H1 (cell line): Measurements from ENCODE around the gene PCDHA5. TPM values are rescaled to one million over a fixed set of nuclear protein-coding genes. Genes with fewer than 3 reads are reported as not detected.
"Not testable (repeated sequence)": the region's sequence is repeated elsewhere in the genome, so short reads cannot be mapped to it uniquely, and the experiment has no call there.

Source experiments
- CTCF ChIA-PET: fragments of 300-600 bp; sonication (Branson Sonifier 250); formaldehyde crosslinking; loops from one replicate; lab custom pipeline; 2021; ENCODE audit not compliant: partially characterized antibody; lab: Charles Lee
- POLR2A ChIA-PET: fragments of 300-600 bp; sonication (Branson Sonifier 250); formaldehyde crosslinking; loops from one replicate; lab custom pipeline; 2021; ENCODE audit warnings: inconsistent platforms; ENCODE audit not compliant: partially characterized antibody; lab: Charles Lee
- DNase-seq, 2 experiments: peaks; one replicate each; pipeline versions ENCODE4 v3.0.0 to v3.0.0-alpha.2; 2010 to 2022; ENCODE audit warnings: low spot score in 2 of 2, low read depth in 1 of 2, mixed read lengths in 1 of 2
- FAIRE-seq: peaks from 2 replicates; lab custom pipeline; 2011; peaks lifted over from hg19 to GRCh38; lab: Jason Lieb, UNC
- H2AFZ ChIP-seq: 2 replicates; pipeline ENCODE4 v1.8.1; 2012; ENCODE audit warnings: low read length, inconsistent platforms
- H2AK5ac ChIP-seq: 2 replicates; pipeline ENCODE4 v1.6.1; 2013; ENCODE audit warnings: low read depth, low read length
- H2BK120ac ChIP-seq: replicated peaks from 2 replicates; pipeline ENCODE3; 2013; ENCODE audit warnings: low read depth, low read length, inconsistent platforms
- H2BK12ac ChIP-seq: 2 replicates; pipeline ENCODE4 v1.6.1; 2013; ENCODE audit warnings: low read depth, low read length
- H2BK15ac ChIP-seq: 2 replicates; pipeline ENCODE4 v1.6.1; 2013; ENCODE audit warnings: low read length
- H2BK20ac ChIP-seq: 2 replicates; pipeline ENCODE4 v1.6.1; 2013; ENCODE audit warnings: low read length
- H2BK5ac ChIP-seq: 2 replicates; pipeline ENCODE4 v1.6.1; 2013; ENCODE audit warnings: low read depth, low read length
- H3K14ac ChIP-seq: 2 replicates; pipeline ENCODE4 v1.6.1; 2013; ENCODE audit warnings: inconsistent platforms; ENCODE audit not compliant: insufficient read length
- H3K18ac ChIP-seq: 2 replicates; pipeline ENCODE4 v1.6.1; 2013; ENCODE audit warnings: low read length; ENCODE audit errors: extremely low read depth
- H3K23ac ChIP-seq: 2 replicates; pipeline ENCODE4 v1.6.1; 2013; ENCODE audit warnings: inconsistent platforms; ENCODE audit not compliant: insufficient read length
- H3K23me2 ChIP-seq: 2 replicates; pipeline ENCODE4 v1.6.1; 2013; ENCODE audit warnings: low read depth, low read length
- H3K27ac ChIP-seq: 2 replicates; pipeline ENCODE4 v1.6.1; 2011; ENCODE audit warnings: low read depth, low read length, inconsistent platforms
- H3K27me3 ChIP-seq, 4 experiments: replicated peaks in 1 of 4; 1 replicate in 1 of 4; 2 replicates in 3 of 4; pipeline versions ENCODE4 v1.6.1 to v1.8.1; 2011 to 2013; ENCODE audit warnings: low read length in 3 of 4, mild to moderate bottlenecking in 3 of 4, inconsistent platforms in 2 of 4, mixed read lengths in 2 of 4, moderate library complexity in 1 of 4; ENCODE audit not compliant: control insufficient read depth in 3 of 4, insufficient read depth in 3 of 4; ENCODE audit errors: extremely low read depth in 1 of 4
- H3K36me3 ChIP-seq, 4 experiments: 2 replicates each; pipeline versions ENCODE4 v1.6.1 to v1.8.1; 2011 to 2013; ENCODE audit warnings: mild to moderate bottlenecking in 4 of 4, low read length in 3 of 4, moderate library complexity in 2 of 4, control low read depth in 1 of 4, inconsistent platforms in 1 of 4; ENCODE audit not compliant: insufficient read depth in 4 of 4, control insufficient read depth in 2 of 4
- H3K4ac ChIP-seq: replicated peaks from 2 replicates; pipeline ENCODE3; 2013; ENCODE audit warnings: low read length, low read depth, mixed read lengths, inconsistent platforms; ENCODE audit not compliant: insufficient read length
- H3K4me1 ChIP-seq, 4 experiments: replicated peaks in 1 of 4; 1 replicate in 1 of 4; 2 replicates in 3 of 4; pipeline versions ENCODE4 v1.6.1 to v1.8.1; 2011 to 2013; ENCODE audit warnings: low read length in 3 of 4, inconsistent platforms in 2 of 4, mixed read lengths in 1 of 4; ENCODE audit not compliant: insufficient read depth in 4 of 4, control insufficient read depth in 3 of 4
- H3K4me2 ChIP-seq, 2 experiments: 2 replicates each; pipeline versions ENCODE4 v1.6.1 to v1.8.1; 2011 to 2013; ENCODE audit warnings: low read depth in 2 of 2, low read length in 2 of 2, control low read depth in 1 of 2, inconsistent platforms in 1 of 2, mild to moderate bottlenecking in 1 of 2; ENCODE audit not compliant: insufficient read depth in 1 of 2
- H3K4me3 ChIP-seq, 4 experiments: fragments of 200-600, 300-600 bp in 1 of 4; sonication (generic), shearing (Covaris generic), sonication (Bioruptor Twin) in 1 of 4; 2 replicates each; pipeline versions ENCODE4 v1.5.1 to v1.8.1; 2011 to 2016; ENCODE audit warnings: low read length in 4 of 4, low read depth in 3 of 4, control low read depth in 2 of 4, inconsistent platforms in 2 of 4, mild to moderate bottlenecking in 2 of 4, mixed read lengths in 1 of 4, moderate library complexity in 1 of 4; ENCODE audit not compliant: insufficient read depth in 2 of 4; ENCODE audit errors: extremely low read depth in 1 of 4
- H3K56ac ChIP-seq: replicated peaks from 2 replicates; pipeline ENCODE3; 2013; ENCODE audit warnings: low read depth, mild to moderate bottlenecking, mixed read lengths, low read length, inconsistent platforms; ENCODE audit not compliant: insufficient read length
- H3K79me1 ChIP-seq: 2 replicates; pipeline ENCODE4 v1.6.1; 2013; ENCODE audit warnings: low read depth, low read length, control low read depth
- H3K79me2 ChIP-seq, 2 experiments: 2 replicates each; pipeline versions ENCODE4 v1.6.1 to v1.8.1; 2012 to 2013; ENCODE audit warnings: low read length in 2 of 2, mild to moderate bottlenecking in 2 of 2, inconsistent platforms in 1 of 2; ENCODE audit not compliant: insufficient read depth in 2 of 2, control insufficient read depth in 1 of 2
- H3K9ac ChIP-seq, 4 experiments: replicated peaks in 1 of 4; 1 replicate in 1 of 4; 2 replicates in 3 of 4; pipeline versions ENCODE4 v1.6.1 to v1.8.1; 2011 to 2013; ENCODE audit warnings: low read depth in 3 of 4, low read length in 3 of 4, control low read depth in 2 of 4, mild to moderate bottlenecking in 2 of 4, moderate library complexity in 2 of 4, inconsistent platforms in 1 of 4; ENCODE audit errors: extremely low read depth in 1 of 4
- H3K9me3 ChIP-seq, 2 experiments: 2 replicates each; pipeline versions ENCODE4 v1.6.1 to v1.8.1; 2012 to 2013; ENCODE audit warnings: mild to moderate bottlenecking in 2 of 2, moderate library complexity in 2 of 2, control low read depth in 1 of 2, inconsistent platforms in 1 of 2, low read depth in 1 of 2, low read length in 1 of 2, mixed read lengths in 1 of 2; ENCODE audit not compliant: insufficient read depth in 2 of 2
- H4K20me1 ChIP-seq, 2 experiments: replicated peaks in 1 of 2; 2 replicates each; pipeline versions ENCODE3 to v1.8.1; 2011 to 2013; ENCODE audit warnings: inconsistent platforms in 2 of 2, low read length in 2 of 2, mild to moderate bottlenecking in 1 of 2; ENCODE audit not compliant: insufficient read depth in 2 of 2, control insufficient read depth in 1 of 2
- H4K5ac ChIP-seq: 2 replicates; pipeline ENCODE4 v1.6.1; 2013; ENCODE audit warnings: low read length, low read depth, mixed read lengths, inconsistent platforms; ENCODE audit not compliant: insufficient read length
- H4K8ac ChIP-seq: 2 replicates; pipeline ENCODE4 v1.8.0; 2013; ENCODE audit warnings: mild to moderate bottlenecking, moderate library complexity, low read length, inconsistent platforms; ENCODE audit not compliant: insufficient read depth; ENCODE audit errors: extremely low read depth
- H4K91ac ChIP-seq: replicated peaks from 2 replicates; pipeline ENCODE3; 2013; ENCODE audit warnings: low read length, mixed read lengths, inconsistent platforms; ENCODE audit not compliant: insufficient read length
- WGBS, 2 experiments: shearing (Covaris generic) in 1 of 2; methylation state at CpG; one replicate each; pipeline versions ENCODE4 v1.1.6 to v1.1.7; 2013 to 2015; ENCODE audit warnings: low lambda C conversion rate in 2 of 2, mixed read lengths in 2 of 2, inconsistent platforms in 1 of 2, low coverage in 1 of 2, missing lambda C conversion rate in 1 of 2; ENCODE audit not compliant: insufficient replicate concordance in 2 of 2, insufficient coverage in 1 of 2, insufficient read length in 1 of 2; ENCODE audit errors: extremely low coverage in 1 of 2, missing lambda C conversion rate in 1 of 2; 5-methylcytosine and 5-hydroxymethylcytosine counted together
- polyA plus RNA-seq, 7 experiments: library from polyadenylated mRNA; depleted of rRNA in 3 of 7; stranded (reverse) in 5 of 7; unstranded in 2 of 7; fragments of >200 nt in 5 of 7; fragments of 200-250 nt in 2 of 7; gene quantifications; 1 replicate in 5 of 7; 2 replicates in 1 of 7; 4 replicates in 1 of 7; pipeline versions ENCODE4 v1.2.1 to v1.2.3, GENCODE V29; 2011 to 2013; ENCODE audit warnings: missing spikeins in 2 of 7, mixed read lengths in 2 of 7
- total RNA-seq: library from RNA; stranded (reverse); fragmentation: NEBNext Ultra II Directional; extraction: Animal tissue kit (Norgen Biotek cat#: 25700); gene quantifications from 2 replicates; pipeline ENCODE4 v1.2.1, GENCODE V29; 2021

PCDHA5 gene
- total and polyA plus RNA-seq, 2 of the 8 experiments (the other 6 are each of a cell fraction or from before 2014, with no cell fraction given) = 0.33 to 0.76 TPM

DNA sequence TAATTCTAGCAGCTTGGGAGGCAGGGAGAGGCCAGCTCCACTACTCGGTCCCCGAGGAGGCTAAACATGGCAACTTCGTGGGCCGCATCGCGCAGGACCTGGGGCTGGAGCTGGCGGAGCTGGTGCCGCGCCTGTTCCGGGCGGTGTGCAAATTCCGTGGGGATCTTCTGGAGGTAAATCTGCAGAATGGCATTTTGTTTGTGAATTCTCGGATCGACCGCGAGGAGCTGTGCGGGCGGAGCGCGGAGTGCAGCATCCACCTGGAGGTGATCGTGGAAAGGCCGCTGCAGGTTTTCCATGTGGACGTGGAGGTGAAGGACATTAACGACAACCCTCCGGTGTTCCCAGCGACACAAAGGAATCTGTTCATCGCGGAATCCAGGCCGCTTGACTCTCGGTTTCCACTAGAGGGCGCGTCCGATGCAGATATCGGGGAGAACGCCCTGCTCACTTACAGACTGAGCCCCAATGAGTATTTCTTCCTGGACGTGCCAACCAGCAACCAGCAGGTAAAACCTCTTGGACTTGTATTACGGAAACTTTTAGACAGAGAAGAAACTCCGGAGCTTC is 13.1 kb downstream of the PCDHA5 start:
- H3K4me3 ChIP-seq = peak overlapping the region in 1 of 4 experiments; percentile 59; a peak in 2 of 8 replicates
- POLR2A ChIA-PET = not testable (repeated sequence)

More for the DNA sequence above, 13.1 kb downstream of the PCDHA5 start:
- not testable (repeated sequence) for H4K91ac ChIP-seq, H4K20me1 ChIP-seq, H3K27ac ChIP-seq, H2AK5ac ChIP-seq, H3K4ac ChIP-seq, H3K79me1 ChIP-seq, H3K23me2 ChIP-seq, H2BK5ac ChIP-seq, H4K8ac ChIP-seq, H3K27me3 ChIP-seq, H2BK120ac ChIP-seq, H3K14ac ChIP-seq, H3K79me2 ChIP-seq, H3K9ac ChIP-seq, H3K36me3 ChIP-seq, H4K5ac ChIP-seq, H3K18ac ChIP-seq, H2BK20ac ChIP-seq, H2AFZ ChIP-seq, H3K56ac ChIP-seq, H3K4me1 ChIP-seq, H3K23ac ChIP-seq, H2BK12ac ChIP-seq, H2BK15ac ChIP-seq
- FAIRE-seq (peak; percentile 62), DNase-seq (peak in 1 of 2 experiments; percentile 59)
- Histone ChIP-seq H3K9me3 (peaks cover 0 to 21% of the 10 kb centered on the region in 2 experiments; a peak in 2 of 4 replicates), H3K4me2 (peak overlapping the region in 1 of 2 experiments; percentile 59; a peak in 1 of 4 replicates)
- WGBS, 2 experiments = 86% methylated on average over 25 of the region's 38 CpGs; no CpG with 5 or more reads in 1 of the 2 experiments
- CTCF ChIA-PET = interaction anchor here (1.1 to 2.2 kb wide), 7 partner anchors 8 to 217 kb away, joined by 3 to 6 read pairs (median 4); partner anchors contain the start of genes PCDHA11, PCDHA5 and PCDHB1
